HG03439 (cell line): ENCODE data around the gene RAET1L.
"Not testable (repeated sequence)": the region's sequence is repeated elsewhere in the genome, so short reads cannot be mapped to it uniquely, and the experiment has no call there.

ENCODE experiments used
- ATAC-seq: cut with Tn5 transposase; IDR thresholded peaks from one replicate; pipeline ENCODE4 v1.9.1; 2021; ENCODE audit warnings: mild to moderate bottlenecking, moderate library complexity; ENCODE audit not compliant: unreplicated experiment

The RAET1L gene

DNA sequence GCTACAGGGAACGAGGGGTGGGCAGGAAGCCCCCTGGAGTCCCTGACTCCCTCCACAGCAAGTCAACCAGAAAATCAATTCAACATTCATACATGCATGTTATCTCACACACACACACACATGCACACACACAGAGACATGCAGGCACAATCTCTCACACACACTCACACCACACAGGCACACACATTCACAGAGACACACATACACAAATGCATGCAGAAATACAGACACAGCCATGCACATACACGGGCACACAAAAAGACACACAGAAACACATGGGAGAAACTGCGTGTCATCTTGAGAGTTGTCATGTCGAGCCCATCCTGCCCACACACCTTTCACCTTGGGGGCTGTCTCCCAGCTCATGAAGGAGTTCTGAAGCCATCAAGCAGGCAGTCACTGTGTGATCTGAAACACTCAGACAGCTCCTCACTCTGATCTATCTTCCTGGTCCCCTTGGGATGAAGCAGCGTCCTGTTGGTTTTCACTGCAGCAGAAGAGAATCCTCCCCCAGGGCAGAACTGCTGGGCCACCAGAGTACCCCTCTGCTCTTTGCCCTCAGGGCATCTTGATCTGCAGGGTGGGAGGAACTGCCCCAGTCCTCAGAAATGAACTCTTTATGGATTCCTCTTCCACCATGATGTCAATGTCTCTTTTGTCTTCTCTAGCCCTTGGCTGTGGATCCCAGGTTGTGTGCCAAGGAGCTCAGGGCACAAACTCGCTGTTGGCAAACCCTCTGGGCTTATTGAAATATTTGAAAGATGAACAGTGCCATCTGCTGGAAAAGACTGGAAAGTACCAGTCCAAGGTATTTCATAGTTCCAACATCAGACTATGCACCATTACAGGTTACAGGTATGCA, 8.8 kb downstream of the RAET1L start:
- peak; percentile 59 for ATAC-seq

DNA sequence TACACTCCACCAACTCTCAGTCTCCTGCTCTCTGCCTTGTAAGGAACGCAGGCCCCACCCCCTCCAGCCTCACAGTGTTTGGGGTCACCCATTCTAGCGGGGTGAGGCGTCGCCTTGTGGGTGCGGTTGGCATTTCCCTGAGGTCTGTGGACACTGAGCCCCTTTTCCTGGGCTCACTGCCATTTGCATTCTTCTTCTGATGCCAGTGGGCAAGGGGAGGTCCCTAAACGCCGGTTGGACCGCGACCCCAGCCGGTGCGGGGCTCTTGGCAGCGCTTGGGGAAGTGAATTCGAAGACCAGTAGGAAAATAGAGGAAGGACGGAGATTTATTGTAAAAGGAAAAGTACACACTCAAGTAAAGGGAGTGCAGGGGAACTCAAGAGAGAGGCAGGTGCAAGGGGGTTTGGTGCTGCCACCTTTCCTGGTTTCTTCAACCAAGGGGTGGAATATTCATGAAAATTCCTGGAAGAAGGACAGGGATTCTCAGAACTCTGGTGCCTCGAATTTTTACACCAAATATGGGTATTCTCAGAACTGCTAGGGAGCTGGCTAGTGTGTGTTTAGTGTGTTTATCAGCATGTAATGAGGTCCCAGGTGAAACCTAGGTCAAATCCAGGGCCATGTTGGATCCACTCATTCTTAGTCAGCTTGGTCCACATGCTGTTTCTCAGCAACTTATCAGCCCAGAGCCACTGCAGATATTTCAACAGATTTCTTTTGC, 9.9 kb downstream of the RAET1L start:
- ATAC-seq: not testable (repeated sequence)

DNA sequence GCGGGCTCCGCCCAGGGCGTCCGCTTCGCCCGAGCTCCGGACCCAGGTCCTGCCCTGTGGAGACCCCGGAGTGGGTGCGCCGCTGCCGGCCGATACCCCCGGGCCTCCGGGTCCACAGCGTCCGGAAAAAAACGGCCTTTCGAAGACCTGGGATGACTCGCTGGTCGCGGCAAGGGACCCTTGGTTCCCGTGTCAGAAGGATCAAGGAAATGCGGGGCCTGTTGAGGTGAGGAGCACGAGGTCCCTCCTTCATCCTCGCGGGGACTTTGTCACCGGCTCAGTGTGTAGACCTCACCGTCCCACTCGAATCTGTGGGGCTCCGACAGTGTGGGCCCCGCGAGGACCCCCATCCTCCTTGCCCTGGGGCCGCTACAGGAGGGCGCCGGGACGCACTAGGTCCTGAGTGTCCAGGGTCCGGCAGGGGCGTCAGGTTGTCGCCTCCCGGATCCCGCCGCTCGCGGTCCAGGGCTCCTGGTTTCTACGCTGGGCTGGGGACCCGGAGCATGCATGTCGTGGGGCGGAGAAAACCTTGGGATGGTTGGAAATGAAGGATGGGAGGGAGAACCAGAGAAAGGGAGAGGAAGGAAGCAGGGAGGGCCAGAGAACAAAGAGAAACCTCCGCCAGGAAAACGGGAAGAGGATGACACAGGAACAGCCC, 10.6 kb downstream of the RAET1L start:
- ATAC-seq: not testable (repeated sequence)

DNA sequence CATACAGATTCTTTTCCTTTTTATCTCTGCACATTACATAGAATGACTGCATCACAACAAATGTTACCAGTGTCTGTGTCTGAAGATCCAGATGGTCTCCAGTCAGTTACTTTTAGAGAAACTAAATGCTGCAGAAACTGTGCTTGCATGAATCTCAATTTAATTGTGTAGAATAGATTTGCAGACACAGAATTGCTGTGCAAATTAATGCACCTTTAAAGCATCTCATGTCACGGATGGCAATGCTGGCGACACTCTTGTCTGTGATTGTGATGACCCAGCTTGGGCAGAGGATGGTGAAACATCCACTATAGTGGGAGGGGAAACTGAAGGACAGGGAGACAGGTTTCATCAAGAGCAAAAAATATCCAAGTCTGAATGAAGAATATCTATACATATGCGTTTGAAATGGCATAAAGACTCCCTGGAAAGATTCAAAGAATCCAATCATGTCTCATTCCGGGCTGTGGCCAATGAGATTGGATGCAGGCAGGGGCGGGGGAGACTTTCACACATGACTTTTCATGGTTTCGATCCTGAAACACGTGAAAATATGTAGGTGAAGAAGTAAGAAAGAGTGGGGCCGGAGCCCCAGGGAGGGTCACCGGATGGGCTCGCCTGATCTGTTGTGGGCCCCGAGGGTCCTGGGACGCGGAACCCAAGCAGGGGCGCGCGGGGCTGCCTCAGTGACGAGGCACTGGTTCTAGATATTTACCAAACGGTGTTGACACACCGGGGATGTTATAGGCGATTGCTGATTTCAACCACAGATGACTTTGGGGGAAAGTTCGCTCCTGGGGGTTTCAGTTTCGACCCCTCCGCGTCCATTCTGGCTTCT, 11.3 kb downstream of the RAET1L start:
- not testable (repeated sequence) for ATAC-seq

DNA sequence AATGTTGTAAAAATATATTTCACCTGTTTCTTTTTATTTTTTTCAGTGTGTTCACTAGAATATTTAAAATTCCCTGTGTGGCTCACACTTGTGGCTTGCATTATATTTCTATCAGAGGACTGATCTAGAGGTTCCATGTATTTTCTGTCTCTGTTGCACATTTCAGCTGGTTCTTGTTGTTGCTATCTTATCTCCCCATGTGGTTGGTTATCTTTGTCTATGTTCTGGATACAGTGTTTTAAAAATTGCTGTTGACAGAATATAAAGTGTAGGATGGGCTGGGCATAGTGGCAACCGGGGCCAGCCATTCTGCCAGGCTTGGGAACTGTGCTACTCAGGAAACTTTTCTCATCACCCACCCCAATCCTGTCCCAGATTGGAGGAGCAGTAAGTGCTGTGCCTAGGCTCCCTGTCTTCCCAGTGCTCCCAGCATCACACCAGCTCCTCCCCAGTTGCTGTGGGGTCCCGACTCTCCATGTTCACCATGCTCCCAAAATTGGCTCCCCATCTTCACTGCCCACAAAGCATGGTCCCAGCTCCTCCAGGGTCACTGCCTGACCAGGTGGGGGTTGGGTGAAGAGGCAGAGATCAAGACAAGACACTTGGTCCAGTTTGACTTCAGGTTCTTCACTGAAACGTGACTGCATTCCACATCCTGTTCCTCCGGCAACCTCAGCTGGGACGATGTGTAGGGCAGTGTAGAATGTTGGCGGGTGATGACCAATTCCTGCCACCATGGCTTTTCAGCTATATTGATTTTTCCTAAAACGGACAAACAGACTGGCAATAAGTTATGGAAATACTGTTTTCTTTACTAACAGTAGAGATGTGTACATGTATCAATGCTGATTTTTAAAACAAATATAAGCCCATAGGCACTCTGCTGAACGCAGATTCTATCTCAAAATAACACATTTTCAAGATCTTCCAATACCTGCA, 12.2 kb downstream of the RAET1L start:
- ATAC-seq: not testable (repeated sequence)

DNA sequence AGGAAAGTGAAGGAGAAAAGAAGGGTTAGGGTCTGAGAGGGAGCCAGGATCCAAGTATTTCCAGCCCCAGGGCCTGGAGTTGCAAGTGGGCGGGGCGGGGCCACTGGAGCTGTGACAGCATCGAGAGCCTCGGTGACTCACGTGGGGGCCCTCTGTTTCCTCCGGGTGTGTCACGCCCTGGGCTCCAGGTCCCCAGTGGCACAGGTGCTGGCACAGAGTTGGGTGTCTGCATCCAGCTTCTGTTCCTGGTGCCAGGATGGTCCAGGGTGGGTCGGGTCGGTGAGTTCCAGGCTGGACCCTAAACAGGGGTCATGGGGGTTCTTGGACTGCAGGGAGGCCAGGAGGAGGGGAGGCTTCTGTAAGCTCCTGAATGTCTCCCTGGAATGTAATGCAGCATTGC, 16.7 kb downstream of the RAET1L start:
- no peak for ATAC-seq

DNA sequence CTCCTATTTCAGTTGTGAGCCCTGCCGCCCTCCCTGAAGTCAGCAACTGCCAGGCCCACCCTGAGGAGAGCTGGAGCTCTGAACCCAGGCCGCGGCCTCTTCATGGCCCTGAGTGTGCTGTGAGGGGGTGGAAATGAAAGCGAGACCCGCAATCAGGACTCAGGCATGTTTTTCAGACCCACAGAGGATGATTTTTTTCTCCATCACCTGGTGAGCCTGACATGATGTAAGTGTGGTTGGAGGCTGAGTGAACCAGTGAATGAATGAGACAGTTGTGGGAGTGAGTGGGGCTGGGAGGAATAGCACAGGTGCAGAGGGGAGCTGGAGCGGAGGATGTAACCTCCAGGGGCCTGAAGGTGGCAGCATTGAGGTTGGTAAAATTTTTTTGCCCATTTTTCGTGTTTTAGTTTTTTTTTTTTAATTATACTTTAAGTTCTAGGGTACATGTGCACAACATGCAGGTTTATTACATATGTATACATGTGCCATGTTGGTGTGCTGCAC, 18.3 kb downstream of the RAET1L start:
- no peak for ATAC-seq

DNA sequence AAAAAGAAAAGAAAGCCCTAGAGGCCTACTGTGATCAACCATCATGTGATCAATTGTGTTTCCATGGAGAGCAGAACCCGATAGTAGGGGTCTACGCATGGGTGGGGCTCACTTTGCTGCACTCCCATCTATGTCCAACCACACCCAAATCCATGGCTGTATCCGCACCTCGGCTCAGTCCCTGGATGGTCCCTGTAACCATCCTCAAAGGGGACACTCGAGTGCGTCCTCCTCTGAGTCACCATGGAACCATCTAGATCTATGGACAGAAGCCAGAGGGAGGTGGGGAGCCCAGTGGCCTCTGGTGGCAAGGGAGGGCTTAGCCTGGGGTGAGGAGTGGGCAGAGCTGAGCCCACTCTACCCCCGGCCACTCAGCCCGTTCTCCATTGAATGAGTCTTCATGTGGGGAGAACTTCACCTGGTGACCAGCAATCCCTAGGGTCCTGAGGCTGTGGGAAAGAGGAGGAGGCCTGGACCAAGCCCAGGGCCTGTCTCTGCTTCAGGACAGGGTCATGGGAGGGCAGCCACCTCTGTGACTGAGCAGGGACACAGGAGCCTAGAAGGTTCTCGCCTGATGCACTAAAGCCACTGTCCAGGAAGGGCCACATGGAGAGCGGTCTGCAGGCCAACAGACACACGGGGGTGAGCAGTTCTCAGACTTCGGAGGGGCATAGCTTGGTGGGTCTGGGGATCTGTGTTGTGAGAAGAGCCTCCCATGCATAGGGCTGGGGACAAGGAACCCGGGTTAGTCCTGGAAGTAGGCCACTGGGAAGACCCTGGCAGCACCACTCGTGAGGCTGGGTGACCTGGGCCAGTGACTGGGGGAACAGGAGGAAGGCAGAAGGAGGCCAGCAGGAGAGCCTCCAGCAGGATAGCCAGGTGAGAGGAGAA, 19.3 kb downstream of the RAET1L start:
- ATAC-seq: no peak

DNA sequence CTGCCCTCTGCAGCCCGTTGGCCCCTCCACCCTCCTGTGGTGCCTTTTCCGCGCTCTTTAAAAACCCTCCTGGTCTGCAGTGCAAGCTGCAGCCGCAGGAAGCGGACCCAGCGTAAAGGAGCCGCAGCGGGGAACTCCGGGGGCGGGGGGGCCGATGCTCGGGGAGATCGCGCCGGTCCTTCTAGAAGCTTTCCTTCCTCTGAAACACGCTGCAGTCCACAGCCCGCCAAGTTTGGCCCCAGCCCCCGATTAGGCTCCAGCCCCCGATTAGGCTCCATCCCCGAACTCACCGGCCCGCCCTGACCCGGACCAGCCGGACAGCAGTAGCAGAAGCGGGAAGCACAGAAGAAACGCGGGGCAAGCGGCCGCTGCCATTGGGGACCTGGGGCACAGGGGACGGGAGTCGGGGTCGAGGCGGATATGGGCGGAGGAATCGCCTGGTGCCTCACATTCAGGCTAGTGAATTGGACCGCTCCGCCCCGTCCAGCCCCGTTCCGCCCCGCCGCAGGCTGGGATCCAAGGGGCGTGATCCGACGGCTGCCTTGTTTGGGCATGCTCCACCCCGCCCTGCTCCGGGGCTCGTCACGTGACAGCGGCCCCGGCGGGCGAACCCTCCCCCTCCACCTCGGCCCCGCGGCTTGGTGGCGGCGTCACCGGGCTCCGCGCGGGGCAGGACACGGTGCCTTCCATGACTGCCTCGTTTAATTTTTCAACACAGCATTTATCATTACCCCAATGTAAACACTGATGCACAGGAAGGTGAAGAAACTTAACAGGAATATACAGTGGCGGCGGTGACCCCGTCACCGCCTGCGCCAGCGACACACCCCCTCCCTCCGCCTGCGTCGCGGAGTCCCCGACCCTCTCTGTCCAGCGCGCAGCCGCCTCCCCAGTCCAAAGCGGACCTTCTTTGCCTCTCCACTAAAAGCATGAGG, 20.3 kb downstream of the RAET1L start:
- ATAC-seq: peak; percentile 74

DNA sequence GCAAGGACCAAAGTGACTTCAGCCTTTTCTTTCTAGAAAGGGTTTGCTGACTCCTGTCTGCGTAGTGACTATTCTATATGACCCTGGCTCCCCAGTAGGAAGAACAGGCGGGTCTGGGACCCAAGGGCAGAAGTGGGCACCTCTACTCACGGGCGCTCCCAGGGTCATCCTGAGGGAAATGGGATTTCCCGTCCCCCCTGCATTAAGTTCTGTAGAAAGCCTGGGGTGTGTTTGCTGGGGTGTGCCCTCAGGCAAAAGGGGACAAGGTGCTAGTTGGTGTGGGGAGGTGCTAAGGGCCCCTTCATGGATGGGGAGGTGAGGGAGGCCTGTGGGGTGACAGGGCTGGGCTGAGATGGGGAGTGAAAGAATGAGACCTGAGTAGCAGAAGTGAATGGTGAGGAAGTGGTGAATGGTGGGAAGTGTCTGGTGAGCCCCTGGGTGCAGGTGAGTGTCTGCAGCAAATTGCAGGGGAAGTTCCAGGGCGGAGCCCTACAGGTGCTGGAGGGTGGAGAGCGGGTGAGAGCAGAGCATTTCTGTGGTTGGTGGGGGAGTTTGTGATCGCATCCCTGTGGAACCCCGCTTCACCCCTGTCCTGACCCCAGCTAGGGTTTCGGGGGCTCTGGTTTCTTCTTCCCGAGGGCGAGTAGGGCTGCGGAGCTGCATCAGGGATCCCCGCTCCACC, 21.1 kb downstream of the RAET1L start:
- ATAC-seq: peak; percentile 5

DNA sequence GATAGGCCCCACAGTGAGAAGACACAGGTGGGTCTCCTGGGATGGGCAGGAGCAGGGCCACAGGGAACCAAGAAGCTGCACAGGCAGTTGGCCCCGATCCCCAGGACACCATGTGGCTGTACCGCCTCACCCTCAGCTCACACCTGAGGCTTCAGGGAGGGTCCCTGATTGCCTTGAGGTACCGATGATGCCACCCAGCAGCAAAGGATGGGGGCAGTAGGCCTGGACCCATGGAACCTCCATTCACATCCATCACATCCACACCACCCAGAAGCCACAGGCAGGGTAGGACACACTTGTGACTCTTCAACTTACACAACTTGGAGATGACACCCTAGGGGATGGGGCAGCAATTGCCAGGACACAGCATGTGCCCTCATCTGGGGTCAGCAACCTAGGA, 21.7 kb downstream of the RAET1L start:
- not testable (repeated sequence) for ATAC-seq

DNA sequence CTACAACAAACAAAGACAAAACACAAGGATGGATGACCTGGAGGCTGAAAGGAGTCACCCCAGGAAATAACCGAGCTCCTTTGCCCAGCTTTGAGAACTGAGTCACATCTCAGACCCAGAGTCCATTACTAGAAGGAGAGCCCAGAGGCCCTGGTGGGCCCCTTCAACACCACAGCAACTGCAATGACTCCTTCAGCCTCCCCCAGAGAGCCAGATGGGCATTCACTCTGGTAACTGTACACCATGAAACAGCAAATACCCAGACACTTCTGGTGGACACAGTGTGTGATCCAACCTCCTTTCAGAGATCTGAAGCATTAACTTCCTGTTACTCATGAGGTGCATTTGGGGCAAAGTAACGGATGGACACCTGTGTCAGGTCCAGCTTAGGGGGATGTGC, 22.6 kb downstream of the RAET1L start:
- ATAC-seq: no peak

DNA sequence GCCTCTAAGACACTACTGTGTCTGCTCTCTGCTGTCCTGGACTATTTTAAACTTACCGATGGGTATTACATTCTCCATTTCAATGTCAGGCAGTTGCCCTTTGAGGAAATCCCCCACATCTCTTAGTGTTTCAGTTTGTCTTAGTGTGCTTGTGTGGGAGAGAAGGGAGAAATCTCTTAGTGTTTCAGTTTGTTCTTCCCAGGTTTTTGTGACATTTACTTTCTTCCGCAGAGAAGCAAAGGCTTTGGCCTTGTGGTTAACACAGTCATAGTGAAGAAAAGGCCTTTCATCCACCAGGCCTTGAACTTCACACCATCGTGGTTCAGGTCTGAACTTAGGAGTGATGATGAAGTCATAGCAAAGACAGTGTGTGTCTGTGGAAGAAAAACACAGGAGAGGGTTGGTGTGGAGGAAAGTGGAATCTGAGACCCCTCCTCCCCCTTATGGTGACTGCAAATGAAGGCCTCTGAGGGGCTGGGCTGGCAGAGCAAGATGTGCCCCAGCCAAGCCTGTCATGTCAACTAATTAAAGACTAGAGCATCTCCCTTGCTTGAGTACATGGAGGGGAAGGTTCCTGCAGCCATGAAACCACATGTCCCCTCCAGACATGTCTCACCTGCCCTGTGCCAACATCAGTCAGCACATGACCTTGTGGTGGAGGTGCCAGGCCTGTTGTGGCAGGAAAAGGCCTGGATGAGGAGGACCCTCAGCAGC, 23.9 kb downstream of the RAET1L start:
- peak; percentile 45 for ATAC-seq

DNA sequence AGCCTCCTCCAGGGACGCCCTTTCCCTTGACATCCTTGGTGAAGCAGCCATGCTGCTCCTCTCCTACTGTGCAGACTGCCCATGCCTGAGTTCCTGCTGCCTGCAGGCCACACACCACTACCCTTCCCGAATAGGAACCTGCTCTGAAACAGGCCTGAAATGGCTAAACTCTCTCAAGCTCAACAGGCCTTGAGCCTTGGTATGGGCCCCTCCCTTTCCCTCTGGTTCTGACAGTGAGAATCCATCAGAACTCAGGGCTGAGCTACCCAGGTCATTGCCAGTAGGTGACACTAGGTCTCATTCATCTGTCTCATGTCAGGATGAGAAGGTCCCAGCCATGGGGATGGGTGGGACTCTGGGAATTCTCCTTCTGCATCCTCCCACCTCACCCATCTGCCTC, 25.7 kb downstream of the RAET1L start:
- ATAC-seq: no peak

DNA sequence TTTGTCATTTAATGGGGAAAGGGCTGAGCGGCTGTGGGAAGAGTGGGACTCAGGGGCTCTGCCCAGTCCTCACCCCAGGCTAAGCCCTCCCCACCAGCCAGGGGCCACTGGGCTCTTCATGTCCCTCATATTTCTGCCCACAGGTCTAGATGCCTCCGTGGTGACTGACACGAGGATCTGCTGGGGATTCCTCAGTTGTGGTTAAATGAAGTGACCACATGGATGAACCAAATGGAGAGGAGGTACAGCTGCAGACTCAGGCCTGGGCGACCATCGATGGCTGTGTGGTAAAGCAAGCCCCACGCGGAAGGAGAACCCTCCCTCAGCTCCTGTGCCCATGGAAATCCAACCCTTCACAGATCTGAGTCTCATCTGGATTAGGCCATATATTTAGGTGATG, 29.4 kb downstream of the RAET1L start:
- ATAC-seq: no peak

DNA sequence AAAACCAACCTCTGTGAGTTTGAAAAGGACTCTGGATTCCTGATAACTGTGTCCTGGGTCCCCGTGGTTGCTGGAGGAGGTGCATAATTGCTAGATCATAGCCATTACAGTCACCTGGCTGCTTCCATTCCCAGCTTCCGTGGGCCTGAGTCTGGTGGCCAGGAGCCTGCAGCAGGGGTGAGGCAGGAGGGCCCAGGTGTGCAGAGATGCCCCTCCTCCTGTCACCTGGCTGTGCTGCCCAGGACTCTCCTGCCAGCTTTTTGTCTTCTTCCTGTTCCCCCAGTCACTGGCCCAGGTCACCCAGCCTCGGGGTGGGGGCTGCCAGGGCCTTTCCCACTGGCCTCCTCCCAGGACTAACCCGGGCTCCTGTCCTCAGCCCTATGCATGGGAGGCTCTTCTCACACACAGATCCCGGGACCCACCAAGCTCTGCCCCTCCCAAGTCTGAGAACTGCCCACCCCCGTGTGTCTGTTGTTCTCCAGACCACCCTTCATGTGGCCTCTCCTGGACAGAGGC, 30.0 kb downstream of the RAET1L start:
- no peak for ATAC-seq
